HG03439 (cell line): ENCODE measurements around the gene CA5A.

Experiments
- ATAC-seq: cut with Tn5 transposase; IDR thresholded peaks from one replicate; pipeline ENCODE4 v1.9.1; 2021; ENCODE audit warnings: mild to moderate bottlenecking, moderate library complexity; ENCODE audit not compliant: unreplicated experiment

The CA5A gene

GRCh38 chr16:87854053-87854906 lies 82.0 kb downstream of the CA5A start:
- no peak for ATAC-seq

- ATAC-seq: no peak
Observed at GRCh38 chr16:87853411-87854052, 82.8 kb downstream of the CA5A start.

- ATAC-seq: no peak
Observed at GRCh38 chr16:87851601-87852000, 84.7 kb downstream of the CA5A start.

- ATAC-seq: no peak
Observed at GRCh38 chr16:87851141-87851587, 85.2 kb downstream of the CA5A start.

- ATAC-seq: peak; percentile 41
Observed at GRCh38 chr16:87850009-87851006, 86.0 kb downstream of the CA5A start.

DNA sequence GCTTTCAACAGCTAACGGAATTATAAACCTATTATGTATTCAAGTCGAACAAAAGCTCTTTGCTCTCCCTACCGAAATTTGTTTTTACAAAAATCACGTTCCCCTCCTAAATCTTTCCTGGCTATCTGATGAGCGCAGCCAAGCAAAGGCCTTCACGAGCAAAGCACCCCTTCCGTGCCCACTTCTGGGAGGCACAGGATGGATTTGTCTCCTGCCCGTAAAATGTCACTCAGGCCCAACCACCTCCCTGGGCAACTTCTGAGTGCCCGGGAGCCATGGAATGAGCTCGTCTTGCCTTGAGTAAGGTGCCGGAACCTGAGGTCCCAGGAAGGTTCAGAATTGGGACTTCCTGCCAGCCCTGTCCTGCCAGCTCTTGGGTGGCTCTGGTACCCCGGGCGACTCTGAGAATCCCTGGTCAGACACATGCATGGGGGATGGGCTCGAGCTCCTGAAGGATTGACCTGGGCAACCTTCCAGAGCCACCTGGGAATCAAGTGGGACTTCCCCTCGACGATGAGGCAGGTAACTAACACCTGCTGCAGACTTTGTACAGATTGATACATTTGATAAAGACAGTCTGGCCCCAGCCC lies 86.8 kb downstream of the CA5A start:
- no peak for ATAC-seq

- ATAC-seq: no peak
Observed at GRCh38 chr16:87848676-87849345, 87.5 kb downstream of the CA5A start.

GRCh38 chr16:87847785-87848675 lies 88.3 kb downstream of the CA5A start:
- no peak for ATAC-seq

GRCh38 chr16:87847467-87847784 lies 88.9 kb downstream of the CA5A start:
- ATAC-seq: no peak

DNA sequence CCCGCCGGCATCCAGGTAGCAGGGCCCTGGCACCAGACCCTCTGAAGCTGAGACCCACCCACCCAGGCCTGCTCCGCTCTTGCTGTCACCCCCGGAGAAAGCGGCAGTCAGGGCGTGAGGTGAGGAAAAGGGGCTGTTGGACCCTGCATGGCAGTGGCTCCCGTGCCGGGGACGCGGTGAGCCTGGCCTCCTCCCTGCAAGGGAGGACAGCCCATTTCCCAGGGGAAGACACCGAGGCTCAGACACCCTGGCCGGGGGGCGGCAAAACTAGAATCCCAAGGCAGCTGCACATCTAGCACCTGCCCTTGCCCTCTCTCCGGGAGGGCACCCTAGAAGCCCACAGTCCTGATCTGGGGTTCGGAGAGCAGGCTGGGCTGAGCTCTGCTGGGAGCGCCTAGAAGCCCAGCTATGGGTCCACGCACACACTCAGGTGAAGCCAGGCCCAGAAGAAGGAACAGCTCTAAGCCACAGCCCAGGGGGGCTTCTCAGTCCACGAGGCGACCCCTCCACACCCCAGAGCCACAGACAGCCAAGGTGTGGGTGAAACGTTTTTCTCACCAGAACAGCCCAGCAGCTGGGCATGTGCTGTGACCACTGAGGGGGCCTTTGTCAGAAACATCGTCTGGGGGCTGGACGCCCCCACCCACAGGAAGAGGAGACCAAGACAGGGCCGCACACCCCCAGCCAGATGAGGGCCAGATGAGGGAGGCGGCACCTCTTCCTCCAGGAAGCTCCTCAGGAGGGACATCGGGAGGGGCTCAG lies 89.4 kb downstream of the CA5A start:
- no peak for ATAC-seq

GRCh38 chr16:87845807-87846619 lies 90.3 kb downstream of the CA5A start:
- no peak for ATAC-seq

GRCh38 chr16:87845213-87845612 lies 91.1 kb downstream of the CA5A start:
- ATAC-seq: no peak

DNA sequence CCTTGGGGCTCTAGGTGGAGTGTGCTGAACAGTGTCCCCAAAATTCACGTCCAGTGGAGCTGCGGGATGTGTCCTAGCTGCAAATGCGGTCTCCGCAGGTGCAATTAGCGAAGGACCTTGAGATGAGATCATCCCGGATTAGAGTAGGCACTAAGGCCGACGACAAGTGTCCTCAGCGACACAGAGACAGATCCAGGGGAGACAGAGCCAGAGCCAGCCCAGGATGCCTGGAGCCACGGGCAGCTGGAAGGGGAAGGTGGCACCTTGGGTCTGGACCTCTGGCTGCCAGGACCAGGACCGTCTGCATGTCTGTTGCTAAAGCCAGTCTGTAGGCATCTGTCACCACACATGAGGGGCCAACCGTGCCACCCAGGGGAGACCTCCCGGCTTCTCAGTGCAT lies 91.5 kb downstream of the CA5A start:
- no peak for ATAC-seq

DNA sequence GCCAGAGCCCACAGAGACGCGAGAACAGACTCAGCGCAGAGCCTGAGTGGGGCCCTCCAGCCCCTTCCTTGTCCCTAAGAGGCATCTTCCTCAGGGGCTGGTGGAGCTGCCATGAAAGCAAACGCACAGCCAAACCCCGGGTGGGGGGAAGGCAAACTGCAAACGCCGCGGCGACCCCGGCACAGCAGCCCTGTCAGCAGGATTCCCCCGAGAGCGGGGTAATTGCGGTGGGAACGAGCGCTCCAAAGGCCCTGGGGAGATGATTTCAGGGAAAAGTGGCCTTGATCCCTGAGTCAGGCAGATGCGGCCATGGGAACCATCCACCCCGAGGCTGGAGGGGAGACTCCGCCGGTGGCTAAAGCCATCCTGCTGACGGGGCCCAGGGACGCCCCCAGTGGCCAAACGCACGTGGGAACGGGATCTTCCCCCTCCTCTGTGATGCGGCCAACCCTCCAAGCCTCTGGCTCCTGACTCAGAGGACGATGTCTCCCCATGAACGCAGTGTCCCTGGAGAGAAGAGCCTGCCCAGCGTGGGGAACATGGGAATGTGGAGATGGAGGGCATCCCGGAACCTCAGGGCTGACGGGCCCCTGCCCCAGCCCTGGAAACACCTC lies 92.1 kb downstream of the CA5A start:
- ATAC-seq: no peak

GRCh38 chr16:87843678-87844105 lies 92.6 kb downstream of the CA5A start:
- no peak for ATAC-seq

- ATAC-seq: no peak
Observed at GRCh38 chr16:87842209-87842869, 94.0 kb downstream of the CA5A start.
